Stimulated activated CD4-positive, alpha-beta T cell treated with anti-CD3 and anti-CD28 coated beads, Interleukin-1b, Interleukin-23, amount 100 ng/mL, for 1 hour (primary cell): Measurements from ENCODE around the gene RBM12.
A peak's percentile ranks its signal among the peaks of the same experiment; 100 is the strongest.
"Not testable (repeated sequence)": the region's sequence is repeated elsewhere in the genome, so short reads cannot be mapped to it uniquely, and the experiment has no call there.

ENCODE experiments used
- DNase-seq, 2 donors: peaks; one replicate each; pipeline ENCODE4 v3.0.0-alpha.2; 2020; ENCODE audit warnings: low read depth in 2 of 2

RBM12 gene, protein sequence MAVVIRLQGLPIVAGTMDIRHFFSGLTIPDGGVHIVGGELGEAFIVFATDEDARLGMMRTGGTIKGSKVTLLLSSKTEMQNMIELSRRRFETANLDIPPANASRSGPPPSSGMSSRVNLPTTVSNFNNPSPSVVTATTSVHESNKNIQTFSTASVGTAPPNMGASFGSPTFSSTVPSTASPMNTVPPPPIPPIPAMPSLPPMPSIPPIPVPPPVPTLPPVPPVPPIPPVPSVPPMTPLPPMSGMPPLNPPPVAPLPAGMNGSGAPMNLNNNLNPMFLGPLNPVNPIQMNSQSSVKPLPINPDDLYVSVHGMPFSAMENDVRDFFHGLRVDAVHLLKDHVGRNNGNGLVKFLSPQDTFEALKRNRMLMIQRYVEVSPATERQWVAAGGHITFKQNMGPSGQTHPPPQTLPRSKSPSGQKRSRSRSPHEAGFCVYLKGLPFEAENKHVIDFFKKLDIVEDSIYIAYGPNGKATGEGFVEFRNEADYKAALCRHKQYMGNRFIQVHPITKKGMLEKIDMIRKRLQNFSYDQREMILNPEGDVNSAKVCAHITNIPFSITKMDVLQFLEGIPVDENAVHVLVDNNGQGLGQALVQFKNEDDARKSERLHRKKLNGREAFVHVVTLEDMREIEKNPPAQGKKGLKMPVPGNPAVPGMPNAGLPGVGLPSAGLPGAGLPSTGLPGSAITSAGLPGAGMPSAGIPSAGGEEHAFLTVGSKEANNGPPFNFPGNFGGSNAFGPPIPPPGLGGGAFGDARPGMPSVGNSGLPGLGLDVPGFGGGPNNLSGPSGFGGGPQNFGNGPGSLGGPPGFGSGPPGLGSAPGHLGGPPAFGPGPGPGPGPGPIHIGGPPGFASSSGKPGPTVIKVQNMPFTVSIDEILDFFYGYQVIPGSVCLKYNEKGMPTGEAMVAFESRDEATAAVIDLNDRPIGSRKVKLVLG

DNA sequence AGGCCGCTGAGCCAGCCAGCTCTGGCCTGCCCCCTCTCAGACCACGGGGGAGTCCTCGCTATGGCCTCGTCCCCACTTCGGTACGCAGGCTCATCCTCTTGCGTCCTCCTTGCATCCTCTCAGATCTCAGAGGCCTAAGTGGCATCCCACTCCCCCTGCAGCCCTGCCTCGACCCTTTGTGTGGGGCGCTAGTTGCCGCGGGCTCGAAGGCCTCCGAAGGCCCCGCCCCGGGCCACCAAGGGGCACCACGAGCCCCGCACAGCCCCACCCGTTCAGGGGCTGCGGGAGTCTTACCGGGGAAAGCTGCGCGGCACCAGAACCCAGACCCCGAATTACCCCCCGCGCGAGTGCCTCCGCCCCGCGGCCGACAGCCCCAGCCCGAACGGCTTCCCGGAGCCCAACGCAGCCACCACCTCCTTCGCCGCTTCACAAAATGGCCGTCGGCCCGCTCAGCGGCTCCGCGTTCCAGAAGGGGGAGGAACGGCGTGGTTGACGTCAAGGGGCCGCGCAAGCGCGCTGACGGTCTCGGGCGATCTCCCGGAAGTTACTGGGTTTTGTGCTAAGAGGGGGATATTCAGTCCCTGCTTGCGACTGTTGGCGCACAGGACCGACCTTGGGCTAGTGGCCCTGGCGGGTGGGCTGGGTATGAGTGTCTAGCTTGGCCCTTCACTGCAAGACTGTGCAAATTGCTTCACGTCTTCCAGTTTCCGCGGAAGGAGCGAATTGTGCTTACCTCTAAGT is at the start of gene RBM12, which contains the start of gene CPNE1:
TSS of gene RBM12 (minus strand) at position 435 of the 741 bp plus-strand sequence. CDS start 9,578 bp downstream, outside the sequence.
TSS of gene CPNE1 (minus strand) at position 435 of the 741 bp plus-strand sequence. CDS start 31,977 bp downstream, outside the sequence.
- peak; percentile 84 to 86 for DNase-seq

DNA sequence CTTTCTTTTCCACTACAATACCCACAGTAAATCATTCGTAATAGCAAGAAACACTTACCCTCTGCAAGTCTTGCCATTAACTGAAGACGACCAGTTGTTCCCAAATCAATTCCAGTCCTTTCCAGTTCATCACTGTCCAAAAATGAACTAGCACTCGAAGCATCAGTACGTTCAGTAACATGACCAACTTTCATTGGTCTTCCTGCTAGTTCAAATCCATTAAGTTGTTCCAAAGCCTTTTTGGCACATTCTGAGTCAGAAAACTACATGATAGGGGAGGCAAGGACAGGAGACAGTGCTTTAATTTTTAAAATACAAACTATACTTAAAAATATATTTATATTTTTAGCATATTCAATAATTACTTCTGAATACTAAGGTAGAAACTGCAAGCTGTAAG is 49.4 kb upstream of the RBM12 start:
- no peak for DNase-seq

DNA sequence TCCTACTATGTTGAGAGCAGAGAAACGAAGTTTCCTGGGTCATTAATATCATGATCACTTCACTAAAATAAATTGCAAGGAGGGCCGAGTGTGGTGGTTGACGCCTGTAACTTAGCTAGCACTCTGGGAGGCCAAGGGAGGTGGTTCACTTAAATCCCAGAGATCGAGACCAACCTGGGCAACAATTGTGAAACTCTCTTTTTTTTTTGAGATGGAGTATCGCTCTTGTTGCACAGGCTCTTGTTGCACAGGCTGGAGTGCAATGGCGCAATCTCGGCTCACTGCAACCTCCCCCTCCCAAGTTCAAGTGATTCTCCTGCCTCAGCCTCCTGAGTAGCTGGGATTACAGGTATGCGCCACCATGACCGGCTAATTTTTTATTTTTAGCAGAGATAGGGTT is 48.4 kb upstream of the RBM12 start:
- not testable (repeated sequence) for DNase-seq

DNA sequence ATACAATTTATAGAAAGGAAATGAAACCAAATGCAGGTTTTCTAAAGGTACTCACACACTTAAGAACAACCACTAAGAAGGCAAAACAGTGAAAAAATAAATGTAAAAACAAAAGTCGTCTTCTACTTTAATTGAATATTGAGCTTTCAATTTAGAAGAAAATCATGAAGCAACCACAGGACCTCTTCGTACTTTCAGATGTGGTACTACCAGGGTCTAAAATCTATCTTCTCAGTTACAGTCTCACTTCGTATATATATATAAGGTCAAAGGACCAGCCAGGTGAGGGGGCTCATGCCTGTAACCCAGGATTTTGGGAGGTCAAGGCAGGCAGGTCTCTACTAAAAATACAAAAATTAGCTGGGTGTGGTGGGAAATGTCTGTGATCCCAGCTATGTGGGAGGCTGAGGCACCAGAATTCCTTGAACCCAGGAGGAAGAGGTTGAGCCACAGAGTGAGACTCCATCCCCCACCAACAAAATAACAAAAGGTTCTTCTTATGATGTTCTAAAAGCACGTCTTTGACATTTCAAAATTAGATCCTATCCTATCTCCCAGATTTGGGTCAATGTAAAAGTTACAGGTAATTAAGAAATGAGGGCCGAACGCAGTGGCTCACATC is 47.0 kb upstream of the RBM12 start:
- no peak for DNase-seq

DNA sequence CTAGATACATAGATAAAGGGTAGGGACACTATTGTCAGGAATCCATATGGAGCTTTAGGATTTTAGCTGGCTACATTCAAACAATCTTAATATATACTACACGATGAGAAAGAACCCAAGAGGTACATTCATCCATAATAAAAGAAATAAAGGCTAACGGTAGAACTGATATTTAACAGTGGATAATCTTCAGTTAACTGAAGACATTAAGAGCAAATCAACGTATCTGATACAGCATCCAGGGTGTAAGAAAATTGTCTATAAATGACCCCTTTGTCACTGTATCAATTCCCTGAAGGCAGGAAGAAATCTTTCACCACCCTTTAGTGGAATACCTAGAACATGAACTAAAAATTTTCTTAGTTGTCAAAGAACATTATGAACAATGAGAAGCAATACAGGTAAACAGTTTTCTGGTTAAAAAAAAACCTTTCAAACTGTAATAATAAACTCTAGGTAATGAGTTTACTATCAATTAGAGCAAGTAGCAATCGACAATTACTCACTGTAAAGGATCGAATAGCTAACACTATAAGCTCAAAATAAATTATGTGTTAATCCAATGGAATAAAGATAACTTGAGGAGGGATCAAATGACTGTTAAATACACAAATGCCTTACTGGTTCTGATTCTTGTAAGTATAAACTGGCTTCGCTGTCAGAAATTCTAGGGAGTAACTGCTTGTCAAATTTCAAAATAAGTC is 46.3 kb upstream of the RBM12 start:
- no peak for DNase-seq

DNA sequence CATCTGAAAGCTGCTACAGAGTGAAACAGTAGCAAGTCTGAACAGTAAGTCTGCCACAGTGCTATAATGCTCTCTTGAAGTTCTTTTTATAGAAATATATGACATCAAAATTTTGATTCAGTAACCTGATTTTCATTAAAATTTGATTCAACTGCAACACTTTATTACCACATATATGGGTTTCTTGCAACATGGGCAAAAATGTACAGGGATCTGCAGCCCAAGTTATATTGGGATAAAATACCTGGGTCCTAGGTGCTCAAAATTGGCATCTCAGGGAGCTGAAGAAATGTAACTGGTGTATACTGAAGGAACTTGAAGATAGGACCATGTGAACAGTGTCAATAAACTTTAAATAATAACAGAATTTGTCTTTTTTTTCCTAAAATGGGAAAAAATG is 45.3 kb upstream of the RBM12 start:
- DNase-seq: no peak

DNA sequence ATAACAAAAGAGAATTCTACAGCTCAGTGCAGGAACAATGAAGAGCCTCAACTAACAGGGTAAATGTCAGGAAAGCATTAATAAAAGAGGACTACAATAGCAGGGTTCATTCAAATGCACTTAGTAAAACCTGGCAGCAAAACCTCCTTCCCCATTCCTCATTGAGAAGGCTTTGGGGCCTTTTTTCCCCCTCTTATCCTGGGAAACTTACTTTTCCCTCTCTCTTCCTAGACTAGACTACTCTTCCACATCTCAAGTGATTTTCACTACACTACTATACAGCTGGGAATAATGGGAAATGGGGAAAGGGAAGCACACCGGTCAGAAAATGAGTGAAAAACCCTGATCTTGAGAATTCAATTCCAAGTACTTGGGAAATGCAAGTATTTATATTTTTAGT is 44.6 kb upstream of the RBM12 start:
- DNase-seq: no peak

DNA sequence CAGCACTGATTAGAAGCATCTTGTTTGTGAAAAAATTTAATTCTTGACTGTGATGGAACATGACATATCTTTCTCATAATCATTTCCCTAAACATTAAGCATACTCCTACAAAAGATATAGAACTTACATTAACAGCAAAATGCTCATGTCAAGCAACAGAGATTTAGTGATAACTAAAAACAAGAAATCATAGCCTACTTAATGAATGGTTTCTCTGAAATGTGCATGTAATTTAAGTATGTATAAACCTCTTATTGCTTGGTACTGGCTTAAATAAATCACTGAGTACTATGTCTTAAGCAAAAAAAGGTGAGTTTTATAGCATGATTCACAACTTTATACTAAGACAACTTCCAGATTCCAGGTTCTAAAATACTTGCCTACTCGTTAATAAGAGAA is 43.8 kb upstream of the RBM12 start:
- DNase-seq: no peak

DNA sequence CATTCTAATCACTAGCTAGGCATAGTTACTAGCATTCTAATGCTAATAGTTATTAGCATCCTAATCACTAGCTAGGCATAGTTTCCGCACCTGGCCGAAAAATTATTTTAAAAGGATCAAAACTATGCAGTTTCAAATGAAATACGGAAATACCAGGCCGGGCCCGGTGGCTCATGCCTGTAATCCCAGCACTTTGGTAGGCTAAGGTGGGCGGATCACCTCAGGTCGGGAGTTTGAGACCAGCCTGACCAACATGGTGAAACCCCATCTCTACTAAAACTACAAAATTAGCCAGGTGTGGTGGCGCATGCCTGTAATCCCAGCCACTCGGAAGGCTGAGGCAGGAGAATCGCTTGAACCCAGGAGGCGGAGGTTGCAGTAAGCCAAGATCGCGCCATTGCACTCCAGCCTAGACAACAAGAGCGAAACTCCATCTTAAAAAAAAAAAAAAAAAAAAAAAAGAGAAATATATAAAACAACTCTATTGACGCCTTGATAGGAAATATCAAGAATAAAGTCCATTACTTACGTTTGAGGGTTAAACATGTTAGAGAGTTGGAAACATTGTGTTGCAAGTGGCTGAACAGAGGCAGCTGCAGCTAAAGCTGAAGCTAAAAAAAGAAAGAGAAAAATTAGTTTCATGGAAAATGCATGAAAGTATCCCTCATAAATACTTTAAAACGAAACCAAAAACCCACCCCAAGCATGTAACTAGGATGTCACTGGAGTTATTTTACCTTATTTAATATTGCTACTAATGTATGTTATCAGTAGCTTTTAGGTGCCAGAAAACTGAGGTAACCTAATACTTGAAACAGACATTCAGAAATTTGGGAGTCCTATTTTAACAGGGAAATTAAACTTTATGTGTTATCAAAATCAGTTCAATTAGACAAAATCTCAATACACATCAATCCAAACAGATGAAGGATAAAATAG is 42.2 kb upstream of the RBM12 start:
- not testable (repeated sequence) for DNase-seq

DNA sequence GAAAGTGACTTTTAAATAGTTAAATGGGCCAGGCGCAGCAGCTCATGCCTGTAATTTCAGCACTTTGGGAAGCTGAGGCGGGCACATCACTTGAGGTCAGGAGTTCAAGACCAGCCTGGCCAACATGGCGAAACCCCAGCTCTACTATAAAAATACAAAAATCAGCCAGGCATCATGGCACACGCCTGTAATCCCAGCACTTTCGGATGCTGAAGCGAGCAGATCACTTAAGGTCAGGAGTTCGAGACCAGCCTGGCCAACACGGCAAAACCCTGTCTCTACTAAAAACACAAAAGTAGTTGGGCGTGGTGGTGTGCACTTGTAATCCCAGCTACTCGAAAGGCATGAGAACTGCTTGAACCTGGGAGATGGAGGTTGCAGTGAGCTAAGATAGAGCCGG is 41.2 kb upstream of the RBM12 start:
- not testable (repeated sequence) for DNase-seq

DNA sequence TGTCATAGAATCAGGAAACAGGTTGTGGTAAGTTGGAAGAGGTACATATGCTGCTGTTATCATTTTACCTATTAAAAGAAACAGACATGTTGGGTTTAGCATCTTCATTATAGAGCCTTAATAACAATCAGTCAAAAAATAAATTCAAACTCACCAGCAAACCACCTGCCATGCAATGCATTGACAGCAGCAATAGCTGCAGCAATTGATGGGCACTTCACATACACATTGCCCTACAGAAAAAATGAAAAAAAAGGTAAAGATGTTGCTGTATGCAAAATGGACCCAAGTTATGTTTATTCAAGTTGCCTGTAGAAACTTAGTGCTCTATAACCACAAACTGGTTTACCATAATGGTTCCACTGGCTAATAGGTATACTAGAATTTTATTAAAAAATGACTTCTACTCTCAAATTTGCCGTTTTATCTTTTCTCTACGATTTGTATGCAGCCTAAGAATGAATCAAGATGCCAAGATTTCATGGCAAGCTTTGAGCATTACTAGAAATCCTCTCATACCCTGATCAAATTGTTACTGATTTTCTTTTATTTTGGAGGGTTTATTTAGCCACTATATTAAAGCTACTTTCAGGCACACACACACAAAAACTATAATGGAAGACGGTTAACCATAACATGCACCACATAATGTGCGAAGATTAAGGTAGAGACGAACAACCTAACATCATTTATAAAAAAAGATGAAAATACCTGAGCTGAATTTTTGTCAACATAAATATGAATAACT is 40.0 kb upstream of the RBM12 start:
- DNase-seq: no peak

DNA sequence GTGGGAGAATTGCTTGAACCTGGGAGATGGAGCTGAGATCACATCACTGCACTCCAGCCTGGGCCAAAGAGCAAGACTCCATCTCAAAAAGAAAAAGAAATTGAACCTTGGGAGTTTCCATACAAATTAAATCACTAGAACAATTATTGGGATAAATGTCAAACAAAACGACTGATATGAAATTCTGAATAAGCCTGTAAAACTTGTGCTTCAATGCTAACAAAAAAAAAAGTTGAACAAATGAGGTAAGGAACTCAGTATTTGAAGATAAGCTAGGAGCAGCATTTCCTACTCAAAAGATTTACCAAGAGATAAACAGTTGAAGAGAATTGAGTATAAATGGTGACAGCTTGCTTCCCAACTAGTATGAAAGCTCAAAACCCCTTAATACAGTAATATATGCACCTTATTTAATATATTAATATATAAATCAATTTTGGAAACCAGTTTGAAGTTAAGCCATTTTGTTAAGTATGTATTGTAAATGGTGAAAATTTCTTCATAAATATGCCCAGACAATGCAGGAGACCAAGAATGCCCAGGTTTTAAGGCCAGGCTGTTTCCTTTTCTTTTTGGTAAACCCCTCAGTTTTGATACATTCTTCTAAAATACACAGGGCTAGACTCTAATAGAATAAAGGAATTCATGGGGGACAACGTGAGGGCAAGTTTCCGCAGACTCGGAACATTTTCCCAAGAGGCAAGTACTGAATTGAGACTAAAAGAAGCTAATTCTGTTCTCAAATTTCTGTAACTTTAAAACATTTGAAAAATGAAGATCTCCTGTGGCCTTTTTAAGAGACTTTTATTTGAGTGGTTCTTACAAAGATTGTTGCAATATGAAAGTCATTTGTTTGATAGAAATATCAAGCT is 38.4 kb upstream of the RBM12 start:
- DNase-seq: no peak

DNA sequence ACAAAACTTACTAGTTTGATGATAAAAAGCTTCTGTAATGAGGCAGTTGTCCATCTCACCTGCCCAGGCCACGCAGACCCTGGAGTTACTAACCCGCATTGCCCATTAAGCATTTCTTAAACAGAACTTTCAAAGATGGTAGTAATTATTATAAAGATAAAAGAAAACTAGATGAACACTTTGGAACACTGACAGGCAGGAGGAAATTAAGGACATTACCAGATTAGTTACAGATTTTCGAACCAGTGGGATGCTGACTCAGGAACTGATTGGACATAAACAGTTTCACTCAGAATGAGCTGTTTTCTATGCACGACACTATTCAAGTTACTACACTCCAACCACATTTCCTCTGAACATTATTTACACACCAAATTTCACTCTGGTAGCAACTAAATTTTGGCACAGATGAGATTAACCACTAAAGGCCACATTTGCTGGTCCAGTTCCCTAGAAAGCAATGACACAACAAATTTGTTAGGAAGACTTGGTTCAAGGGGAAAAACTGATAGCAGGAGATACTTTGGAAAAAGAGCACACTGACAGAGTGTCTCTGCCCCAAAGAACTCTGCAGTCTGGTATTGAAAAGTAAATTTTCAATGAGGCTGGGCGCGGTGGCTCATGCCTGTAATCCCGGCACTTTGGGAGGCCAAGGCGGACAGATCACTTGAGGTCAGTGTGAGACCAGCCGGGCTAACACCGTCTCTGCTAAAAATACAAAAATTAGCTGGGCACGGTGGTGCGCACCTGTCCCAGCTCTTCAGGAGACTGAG is 37.5 kb upstream of the RBM12 start:
- no peak for DNase-seq

DNA sequence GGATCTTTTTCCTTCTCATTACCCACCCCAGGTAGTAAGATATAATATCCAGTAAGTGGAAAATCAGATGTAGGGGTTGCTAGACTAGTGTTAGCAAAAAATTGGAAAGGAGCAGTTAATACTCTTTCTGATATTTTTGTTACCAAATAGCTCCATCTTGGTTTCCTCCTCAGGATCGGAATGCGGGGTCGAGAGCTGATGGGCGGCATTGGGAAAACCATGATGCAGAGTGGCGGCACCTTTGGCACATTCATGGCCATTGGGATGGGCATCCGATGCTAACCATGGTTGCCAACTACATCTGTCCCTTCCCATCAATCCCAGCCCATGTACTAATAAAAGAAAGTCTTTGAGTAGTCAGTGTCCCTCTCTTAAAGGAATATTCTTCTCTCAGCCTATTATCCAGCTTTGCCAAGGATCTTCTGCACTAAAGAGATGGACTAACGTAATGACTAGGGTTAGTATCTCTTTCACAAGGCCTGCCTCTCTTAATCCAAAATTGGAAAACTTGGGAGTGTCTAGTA is 36.0 kb upstream of the RBM12 start:
- DNase-seq: no peak

DNA sequence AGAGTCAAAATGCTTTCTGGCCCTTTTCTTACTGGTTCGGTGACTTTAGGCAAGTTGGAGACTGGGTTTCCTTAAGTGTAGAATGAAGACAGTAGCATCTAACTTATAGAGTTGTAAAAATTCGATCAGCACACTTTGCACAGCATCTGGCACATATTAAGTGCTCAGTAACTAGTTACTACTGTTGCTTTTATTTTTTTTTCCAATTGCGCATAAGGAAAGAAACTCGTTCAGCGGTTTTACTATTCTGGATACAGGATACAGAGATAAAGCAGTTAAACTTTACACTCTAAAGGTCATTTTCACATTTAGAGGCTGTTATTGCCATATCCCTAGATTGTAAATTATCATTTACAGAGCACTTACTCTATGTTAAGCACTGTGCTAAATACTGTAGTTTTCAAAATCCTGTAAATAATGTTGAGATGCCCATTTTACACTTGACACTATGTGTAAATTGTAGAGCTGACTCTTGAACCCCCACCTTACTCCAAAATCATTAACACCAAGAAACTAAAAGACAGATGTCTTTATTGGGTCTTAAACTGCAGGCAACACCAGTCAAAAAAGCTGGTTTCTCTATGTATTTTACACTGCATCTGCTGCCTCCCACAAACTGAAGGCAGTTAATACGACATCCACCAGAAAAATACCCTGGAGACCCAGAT is 35.4 kb upstream of the RBM12 start:
- DNase-seq: no peak
